ENCODE results near the gene NOTCH2.

Gene NOTCH2

GRCh38 chr1:119874186-119874585 lies 195.3 kb downstream of the NOTCH2 start:
- DNase-seq (ENCODE audit: low read depth in 2 of 2): no peak

DNA sequence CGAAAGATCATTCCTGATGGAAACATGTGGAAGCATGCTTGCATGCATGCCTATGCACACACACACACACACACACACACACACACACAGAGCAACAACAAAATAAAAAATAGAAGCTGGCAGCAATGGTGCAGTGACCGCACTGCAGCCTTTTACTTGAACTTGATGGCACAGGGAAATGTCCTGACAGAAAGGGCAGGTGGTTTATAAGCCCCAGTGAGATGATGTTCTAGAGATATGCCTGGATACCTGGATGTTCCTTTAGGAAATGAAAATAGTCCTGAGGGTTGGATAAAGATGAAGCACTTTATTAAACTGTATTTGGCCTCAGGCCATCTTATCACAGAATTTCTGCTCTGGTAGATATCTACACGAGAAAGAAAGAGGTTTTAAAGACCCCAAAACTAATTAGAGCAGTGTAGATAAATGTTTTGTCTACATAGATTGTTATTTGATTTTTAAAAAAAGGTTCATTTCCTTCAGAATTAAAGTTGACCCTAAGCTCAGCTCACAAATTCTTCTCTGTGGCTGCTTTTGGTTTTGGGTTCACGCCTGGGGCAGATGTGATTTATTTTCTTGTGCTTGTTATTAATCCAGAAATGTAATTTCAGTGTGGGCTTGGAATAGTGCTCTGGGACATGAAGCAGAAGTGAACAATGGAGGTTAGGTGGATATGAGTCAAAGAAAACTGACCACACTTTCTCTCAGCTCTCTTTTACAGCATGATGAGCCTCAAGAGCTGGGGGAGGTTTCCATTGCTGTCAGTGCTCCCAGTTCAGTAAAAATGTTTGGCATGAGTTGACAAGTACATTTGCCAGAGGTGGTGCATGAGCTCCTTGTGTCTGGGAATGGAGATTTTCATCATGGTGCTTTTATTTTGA lies 196.1 kb downstream of the NOTCH2 start:
- peak; percentile 66 to 73 for DNase-seq (ENCODE audit: low read depth in 2 of 2)

- DNase-seq (ENCODE audit: low read depth in 2 of 2): no peak
These were observed 197.6 kb downstream of the NOTCH2 start for GRCh38 chr1:119871881-119872280.

DNA sequence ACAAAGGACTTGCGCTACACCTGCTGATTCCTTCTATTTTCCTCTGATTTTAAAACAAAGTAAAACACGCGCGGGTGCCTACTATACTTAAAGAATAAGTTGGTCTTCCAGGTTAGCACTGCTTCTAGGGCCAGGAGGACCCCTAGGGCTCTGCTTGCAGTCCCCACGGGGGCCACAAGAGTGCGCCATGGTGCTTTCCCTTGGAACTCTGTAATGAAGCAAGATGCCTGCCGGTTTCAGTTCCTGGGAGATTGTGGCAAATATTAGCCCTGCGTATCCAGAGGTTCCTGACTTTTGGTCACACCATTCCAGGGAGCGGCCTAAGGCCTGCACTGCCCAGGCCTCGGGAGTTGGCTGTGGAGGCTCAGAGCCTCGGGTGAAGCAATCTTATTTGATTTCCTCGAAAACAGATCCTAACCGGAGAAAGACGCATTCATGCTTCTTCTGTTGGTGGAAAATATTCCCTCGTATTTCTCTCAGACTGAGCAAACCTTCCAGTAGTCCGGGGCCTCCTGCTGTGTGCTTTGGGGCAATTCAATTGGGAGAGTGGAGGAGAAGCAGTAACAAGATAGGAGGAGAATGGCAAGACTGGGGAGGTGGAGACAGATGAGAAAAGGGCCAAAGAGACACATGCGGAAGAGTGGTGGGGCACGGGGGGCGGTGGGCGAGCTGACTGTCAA lies 198.4 kb downstream of the NOTCH2 start:
- peak; percentile 34 to 38 for DNase-seq (ENCODE audit: low read depth in 2 of 2)

DNA sequence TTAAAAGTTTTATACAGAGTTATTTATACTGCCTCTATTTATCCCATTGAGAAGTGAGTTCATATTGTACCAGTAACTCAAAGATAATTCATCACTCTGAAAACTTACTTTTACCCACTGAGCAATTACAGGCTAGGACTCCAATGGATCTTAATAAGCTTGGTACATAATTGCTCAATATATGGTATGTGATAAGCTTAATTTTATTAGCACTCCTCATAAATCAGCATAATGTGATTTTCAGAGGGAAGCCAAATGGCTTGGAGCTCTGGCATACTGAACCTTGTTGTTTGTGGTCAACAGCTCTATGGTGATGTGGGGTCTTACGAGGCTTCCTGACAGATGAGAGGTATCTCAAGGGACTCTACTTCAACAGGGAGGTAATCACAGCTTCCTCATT lies 199.5 kb downstream of the NOTCH2 start:
- DNase-seq (ENCODE audit: low read depth in 2 of 2): no peak

GRCh38 chr1:119868176-119868575 lies 201.3 kb downstream of the NOTCH2 start:
- no peak for DNase-seq (ENCODE audit: low read depth in 2 of 2)

DNA sequence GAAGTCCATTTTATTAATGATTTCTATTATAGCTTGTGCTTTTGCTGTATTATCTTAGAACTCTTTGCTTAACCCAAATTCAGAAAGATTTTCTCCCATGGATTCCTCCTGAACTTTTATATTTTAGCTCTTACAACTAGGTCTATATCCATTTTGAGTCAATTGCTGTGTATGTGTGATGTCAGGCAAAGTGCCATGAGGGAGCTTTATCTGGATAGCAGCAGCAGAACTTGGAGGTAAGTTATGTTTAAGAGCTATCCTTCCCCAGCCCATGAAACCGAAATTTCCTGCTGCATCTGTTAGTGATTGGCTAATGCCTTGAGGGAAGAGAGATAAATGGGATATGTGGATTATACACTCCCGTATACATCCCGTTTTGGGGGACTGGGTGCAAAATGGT lies 203.0 kb downstream of the NOTCH2 start:
- DNase-seq (ENCODE audit: low read depth in 2 of 2): no peak

- DNase-seq (ENCODE audit: low read depth in 2 of 2): peak; percentile 87 to 88
These were observed 203.8 kb downstream of the NOTCH2 start for GRCh38 chr1:119865627-119866026.

DNA sequence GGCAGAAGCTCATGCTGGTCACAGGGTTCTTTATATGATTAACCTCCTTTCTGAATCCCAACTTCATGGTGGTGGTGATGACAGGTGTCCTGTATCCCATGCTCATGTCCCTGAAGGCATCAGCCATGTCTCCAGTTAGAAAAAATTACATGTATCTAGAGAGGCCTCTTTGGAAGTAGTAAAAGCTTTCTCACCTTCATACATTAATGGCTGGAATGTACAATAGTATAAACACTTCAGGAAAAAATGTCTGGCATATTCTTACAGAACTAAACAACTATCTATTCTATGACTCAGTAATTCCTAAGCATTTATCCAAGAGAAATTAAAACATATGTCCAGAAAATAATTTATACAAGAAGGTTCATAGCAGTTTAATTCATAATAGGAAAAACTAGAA lies 207.2 kb downstream of the NOTCH2 start:
- no peak for DNase-seq (ENCODE audit: low read depth in 2 of 2)
